HepG2 (cell line): ENCODE results near the gene DPYD.

Source experiments
- ERF ChIP-seq: IDR thresholded peaks from 2 replicates; pipeline ENCODE4 v1.6.1; 2018; ENCODE audit warnings: missing biosample characterization, missing genetic modification reagents
- HOXA3 ChIP-seq: sonication (generic); formaldehyde crosslinking; IDR thresholded peaks from 2 replicates; pipeline ENCODE4 v1.5.0; 2020; ENCODE audit warnings: missing genetic modification reagents
- NR3C1 ChIP-seq: sonication (generic); formaldehyde crosslinking; IDR thresholded peaks from 2 replicates; pipeline ENCODE4 v1.4.0; 2020; ENCODE audit warnings: missing genetic modification reagents
- REPIN1 ChIP-seq: sonication (generic); formaldehyde crosslinking; IDR thresholded peaks from 2 replicates; pipeline ENCODE4 v1.8.0; 2022; ENCODE audit warnings: missing genetic modification reagents, low read depth, mild to moderate bottlenecking, borderline replicate concordance
- SOX5 ChIP-seq: IDR thresholded peaks from 2 replicates; pipeline ENCODE4 v1.6.1; 2016; ENCODE audit warnings: borderline replicate concordance
- ZSCAN29 ChIP-seq: sonication (generic); formaldehyde crosslinking; conservative IDR thresholded peaks from 2 replicates; pipeline ENCODE4 v1.4.0; 2020; ENCODE audit warnings: mild to moderate bottlenecking, missing genetic modification reagents
- TF ChIP-seq, protein P1 (sequence below): sonication (generic); formaldehyde crosslinking; IDR thresholded peaks from 2 replicates; pipeline ENCODE4 v1.4.0; 2020; ENCODE audit warnings: missing genetic modification reagents
- TF ChIP-seq, protein P2 (sequence below): sonication (generic); formaldehyde crosslinking; IDR thresholded peaks from 2 replicates; pipeline ENCODE4 v1.4.0; 2020; ENCODE audit warnings: mild to moderate bottlenecking, missing genetic modification reagents
- TF ChIP-seq, protein P3 (sequence below): sonication (generic); formaldehyde crosslinking; IDR thresholded peaks from 2 replicates; pipeline ENCODE4 v1.5.1; 2020; ENCODE audit warnings: mild to moderate bottlenecking, missing genetic modification reagents, moderate library complexity

DNA sequence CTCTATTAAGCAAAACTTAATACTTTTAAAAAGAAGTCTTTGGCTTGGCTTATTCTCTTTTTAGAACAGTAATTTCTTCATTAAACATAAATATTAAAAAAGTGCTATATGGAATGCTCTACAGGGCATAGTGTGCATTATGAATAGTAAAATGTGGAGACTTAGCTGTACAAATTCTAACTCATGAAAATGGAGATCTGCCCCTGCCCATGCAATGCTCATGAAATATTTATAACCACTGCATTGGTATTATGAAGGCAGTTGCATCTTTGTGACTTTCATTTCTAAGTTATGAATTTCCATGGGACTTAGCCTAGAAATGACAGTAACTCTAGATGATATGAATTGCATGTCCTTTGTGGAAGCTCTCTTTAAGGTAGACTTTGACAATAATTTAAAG lies 613.3 kb downstream of the DPYD start:
- no peak for TF ChIP-seq NR3C1 (CRISPR knock-in tag)
- no peak for TF ChIP-seq REPIN1 (CRISPR knock-in tag)
- TF ChIP-seq, protein P1, sequence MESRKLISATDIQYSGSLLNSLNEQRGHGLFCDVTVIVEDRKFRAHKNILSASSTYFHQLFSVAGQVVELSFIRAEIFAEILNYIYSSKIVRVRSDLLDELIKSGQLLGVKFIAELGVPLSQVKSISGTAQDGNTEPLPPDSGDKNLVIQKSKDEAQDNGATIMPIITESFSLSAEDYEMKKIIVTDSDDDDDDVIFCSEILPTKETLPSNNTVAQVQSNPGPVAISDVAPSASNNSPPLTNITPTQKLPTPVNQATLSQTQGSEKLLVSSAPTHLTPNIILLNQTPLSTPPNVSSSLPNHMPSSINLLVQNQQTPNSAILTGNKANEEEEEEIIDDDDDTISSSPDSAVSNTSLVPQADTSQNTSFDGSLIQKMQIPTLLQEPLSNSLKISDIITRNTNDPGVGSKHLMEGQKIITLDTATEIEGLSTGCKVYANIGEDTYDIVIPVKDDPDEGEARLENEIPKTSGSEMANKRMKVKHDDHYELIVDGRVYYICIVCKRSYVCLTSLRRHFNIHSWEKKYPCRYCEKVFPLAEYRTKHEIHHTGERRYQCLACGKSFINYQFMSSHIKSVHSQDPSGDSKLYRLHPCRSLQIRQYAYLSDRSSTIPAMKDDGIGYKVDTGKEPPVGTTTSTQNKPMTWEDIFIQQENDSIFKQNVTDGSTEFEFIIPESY: no peak
- TF ChIP-seq ZSCAN29 (CRISPR knock-in tag): no peak
- no peak for TF ChIP-seq ERF (CRISPR knock-in tag)
- TF ChIP-seq SOX5: no peak
- no peak for TF ChIP-seq HOXA3 (CRISPR knock-in tag)
- TF ChIP-seq, protein P2, sequence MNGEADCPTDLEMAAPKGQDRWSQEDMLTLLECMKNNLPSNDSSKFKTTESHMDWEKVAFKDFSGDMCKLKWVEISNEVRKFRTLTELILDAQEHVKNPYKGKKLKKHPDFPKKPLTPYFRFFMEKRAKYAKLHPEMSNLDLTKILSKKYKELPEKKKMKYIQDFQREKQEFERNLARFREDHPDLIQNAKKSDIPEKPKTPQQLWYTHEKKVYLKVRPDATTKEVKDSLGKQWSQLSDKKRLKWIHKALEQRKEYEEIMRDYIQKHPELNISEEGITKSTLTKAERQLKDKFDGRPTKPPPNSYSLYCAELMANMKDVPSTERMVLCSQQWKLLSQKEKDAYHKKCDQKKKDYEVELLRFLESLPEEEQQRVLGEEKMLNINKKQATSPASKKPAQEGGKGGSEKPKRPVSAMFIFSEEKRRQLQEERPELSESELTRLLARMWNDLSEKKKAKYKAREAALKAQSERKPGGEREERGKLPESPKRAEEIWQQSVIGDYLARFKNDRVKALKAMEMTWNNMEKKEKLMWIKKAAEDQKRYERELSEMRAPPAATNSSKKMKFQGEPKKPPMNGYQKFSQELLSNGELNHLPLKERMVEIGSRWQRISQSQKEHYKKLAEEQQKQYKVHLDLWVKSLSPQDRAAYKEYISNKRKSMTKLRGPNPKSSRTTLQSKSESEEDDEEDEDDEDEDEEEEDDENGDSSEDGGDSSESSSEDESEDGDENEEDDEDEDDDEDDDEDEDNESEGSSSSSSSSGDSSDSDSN (CRISPR knock-in tag): no peak
- TF ChIP-seq, protein P3, sequence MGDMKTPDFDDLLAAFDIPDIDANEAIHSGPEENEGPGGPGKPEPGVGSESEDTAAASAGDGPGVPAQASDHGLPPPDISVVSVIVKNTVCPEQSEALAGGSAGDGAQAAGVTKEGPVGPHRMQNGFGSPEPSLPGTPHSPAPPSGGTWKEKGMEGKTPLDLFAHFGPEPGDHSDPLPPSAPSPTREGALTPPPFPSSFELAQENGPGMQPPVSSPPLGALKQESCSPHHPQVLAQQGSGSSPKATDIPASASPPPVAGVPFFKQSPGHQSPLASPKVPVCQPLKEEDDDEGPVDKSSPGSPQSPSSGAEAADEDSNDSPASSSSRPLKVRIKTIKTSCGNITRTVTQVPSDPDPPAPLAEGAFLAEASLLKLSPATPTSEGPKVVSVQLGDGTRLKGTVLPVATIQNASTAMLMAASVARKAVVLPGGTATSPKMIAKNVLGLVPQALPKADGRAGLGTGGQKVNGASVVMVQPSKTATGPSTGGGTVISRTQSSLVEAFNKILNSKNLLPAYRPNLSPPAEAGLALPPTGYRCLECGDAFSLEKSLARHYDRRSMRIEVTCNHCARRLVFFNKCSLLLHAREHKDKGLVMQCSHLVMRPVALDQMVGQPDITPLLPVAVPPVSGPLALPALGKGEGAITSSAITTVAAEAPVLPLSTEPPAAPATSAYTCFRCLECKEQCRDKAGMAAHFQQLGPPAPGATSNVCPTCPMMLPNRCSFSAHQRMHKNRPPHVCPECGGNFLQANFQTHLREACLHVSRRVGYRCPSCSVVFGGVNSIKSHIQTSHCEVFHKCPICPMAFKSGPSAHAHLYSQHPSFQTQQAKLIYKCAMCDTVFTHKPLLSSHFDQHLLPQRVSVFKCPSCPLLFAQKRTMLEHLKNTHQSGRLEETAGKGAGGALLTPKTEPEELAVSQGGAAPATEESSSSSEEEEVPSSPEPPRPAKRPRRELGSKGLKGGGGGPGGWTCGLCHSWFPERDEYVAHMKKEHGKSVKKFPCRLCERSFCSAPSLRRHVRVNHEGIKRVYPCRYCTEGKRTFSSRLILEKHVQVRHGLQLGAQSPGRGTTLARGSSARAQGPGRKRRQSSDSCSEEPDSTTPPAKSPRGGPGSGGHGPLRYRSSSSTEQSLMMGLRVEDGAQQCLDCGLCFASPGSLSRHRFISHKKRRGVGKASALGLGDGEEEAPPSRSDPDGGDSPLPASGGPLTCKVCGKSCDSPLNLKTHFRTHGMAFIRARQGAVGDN (CRISPR knock-in tag): no peak
